WTC11 (cell line): ENCODE data around the gene DDAH2. TPM values are rescaled to one million over a fixed set of nuclear protein-coding genes. Genes with fewer than 3 reads are reported as not detected.

ENCODE experiments used
- ATAC-seq: fragments of 200-7000 bp; cut with Tn5 transposase; 2 replicates; pipeline ENCODE4 v1.10.0; 2021; ENCODE audit warnings: mild to moderate bottlenecking, moderate library complexity
- CTCF ChIA-PET: fragments of 300-600 bp; sonication (Branson Sonifier 250); formaldehyde crosslinking; loops from one replicate; lab custom pipeline; 2021; ENCODE audit warnings: antibody characterized with exemption; lab: Charles Lee
- POLR2A ChIA-PET: fragments of 350-600 bp; sonication (Branson Sonifier 250); formaldehyde crosslinking; loops from one replicate; lab custom pipeline; 2021; ENCODE audit warnings: antibody characterized with exemption; lab: Charles Lee
- DNase-seq: peaks from one replicate; pipeline ENCODE4 v3.0.0; 2021; ENCODE audit warnings: low spot score
- H3K27ac Mint-ChIP-seq: 2 replicates; pipeline ENCODE4 v1.8.0; 2021; ENCODE audit warnings: mixed read lengths
- H3K27me3 Mint-ChIP-seq: 2 replicates; pipeline ENCODE4 v1.8.0; 2021; ENCODE audit warnings: low read depth, mild to moderate bottlenecking, moderate library complexity, mixed read lengths
- H3K36me3 Mint-ChIP-seq: 2 replicates; pipeline ENCODE4 v1.8.0; 2021; ENCODE audit warnings: mixed read lengths
- H3K4me1 Mint-ChIP-seq: 2 replicates; pipeline ENCODE4 v1.8.0; 2022; ENCODE audit warnings: mixed read lengths
- H3K4me3 Mint-ChIP-seq: 2 replicates; pipeline ENCODE4 v1.8.0; 2021; ENCODE audit warnings: mild to moderate bottlenecking, moderate library complexity, mixed read lengths
- H3K9me3 Mint-ChIP-seq: 2 replicates; pipeline ENCODE4 v1.8.0; 2021; ENCODE audit warnings: mixed read lengths
- AFF4 ChIP-seq: sonication (generic); formaldehyde crosslinking; IDR thresholded peaks from 2 replicates; pipeline ENCODE4 v1.8.1; 2023; ENCODE audit warnings: mild to moderate bottlenecking, missing genetic modification reagents, borderline replicate concordance
- CBFB ChIP-seq: sonication (generic); formaldehyde crosslinking; IDR thresholded peaks from 2 replicates; pipeline ENCODE4 v1.8.1; 2022; ENCODE audit warnings: mild to moderate bottlenecking, low read depth, missing genetic modification reagents
- CDX4 ChIP-seq: fragments of 250-450 bp; sonication (Bioruptor Pico); IDR thresholded peaks from 2 replicates; pipeline ENCODE4 v1.9.0; 2021; ENCODE audit warnings: moderate library complexity, mild to moderate bottlenecking, inconsistent platforms, borderline replicate concordance
- CREB1 ChIP-seq: sonication (generic); formaldehyde crosslinking; IDR thresholded peaks from 2 replicates; pipeline ENCODE4 v1.8.0; 2023; ENCODE audit warnings: mild to moderate bottlenecking, missing genetic modification reagents
- ESRRA ChIP-seq: sonication (generic); formaldehyde crosslinking; IDR thresholded peaks from 2 replicates; pipeline ENCODE4 v1.8.1; 2022; ENCODE audit warnings: mild to moderate bottlenecking, missing genetic modification reagents, borderline replicate concordance
- FOXK1 ChIP-seq: sonication (generic); formaldehyde crosslinking; IDR thresholded peaks from 2 replicates; pipeline ENCODE4 v1.8.0; 2022; ENCODE audit warnings: mild to moderate bottlenecking, moderate library complexity, missing genetic modification reagents
- GABPB1 ChIP-seq: sonication (generic); formaldehyde crosslinking; IDR thresholded peaks from 2 replicates; pipeline ENCODE4 v1.8.1; 2023; ENCODE audit warnings: mild to moderate bottlenecking, missing genetic modification reagents
- GRHL2 ChIP-seq: fragments of 250-450 bp; sonication (Bioruptor Pico); IDR thresholded peaks from 2 replicates; pipeline ENCODE4 v1.8.0; 2022; ENCODE audit warnings: mild to moderate bottlenecking, moderate library complexity; ENCODE audit not compliant: insufficient replicate concordance, severe bottlenecking
- IRF2 ChIP-seq: sonication (generic); formaldehyde crosslinking; IDR thresholded peaks from 2 replicates; pipeline ENCODE4 v1.8.0; 2022; ENCODE audit warnings: low read depth, missing genetic modification reagents, borderline replicate concordance
- JAZF1 ChIP-seq: fragments of 250-450 bp; sonication (Bioruptor Pico); IDR thresholded peaks from 2 replicates; pipeline ENCODE4 v1.9.0; 2021; ENCODE audit warnings: moderate library complexity, mild to moderate bottlenecking, inconsistent platforms
- JUN ChIP-seq: sonication (generic); formaldehyde crosslinking; IDR thresholded peaks from 2 replicates; pipeline ENCODE4 v1.8.0; 2023; ENCODE audit warnings: mild to moderate bottlenecking, missing genetic modification reagents
- NFATC4 ChIP-seq: fragments of 250-450 bp; sonication (Bioruptor Pico); IDR thresholded peaks from 2 replicates; pipeline ENCODE4 v1.9.0; 2021; ENCODE audit warnings: mild to moderate bottlenecking
- NFYB ChIP-seq: sonication (generic); formaldehyde crosslinking; conservative IDR thresholded peaks from 2 replicates; pipeline ENCODE4 v1.8.0; 2022; ENCODE audit warnings: low read depth, missing genetic modification reagents
- NR2C2 ChIP-seq: sonication (generic); formaldehyde crosslinking; IDR thresholded peaks from 2 replicates; pipeline ENCODE4 v1.8.0; 2022; ENCODE audit warnings: mild to moderate bottlenecking, missing genetic modification reagents
- OVOL2 ChIP-seq: fragments of 250-450 bp; sonication (Bioruptor Pico); IDR thresholded peaks from 2 replicates; pipeline ENCODE4 v1.9.0; 2021; ENCODE audit warnings: mild to moderate bottlenecking, borderline replicate concordance
- PRRX2 ChIP-seq: fragments of 250-450 bp; sonication (Bioruptor Pico); IDR thresholded peaks from 2 replicates; pipeline ENCODE4 v1.8.0; 2021; ENCODE audit warnings: mild to moderate bottlenecking
- SMAD3 ChIP-seq: sonication (generic); formaldehyde crosslinking; IDR thresholded peaks from 2 replicates; pipeline ENCODE4 v1.8.0; 2022; ENCODE audit warnings: missing genetic modification reagents, mild to moderate bottlenecking, borderline replicate concordance
- ZMAT4 ChIP-seq: fragments of 250-450 bp; sonication (Bioruptor Pico); IDR thresholded peaks from 2 replicates; pipeline ENCODE4 v1.9.0; 2021; ENCODE audit warnings: mild to moderate bottlenecking
- ZNF232 ChIP-seq: sonication (generic); formaldehyde crosslinking; IDR thresholded peaks from 2 replicates; pipeline ENCODE4 v1.8.0; 2022; ENCODE audit warnings: mild to moderate bottlenecking, missing genetic modification reagents
- ZNF281 ChIP-seq: sonication (generic); formaldehyde crosslinking; IDR thresholded peaks from 2 replicates; pipeline ENCODE4 v1.8.0; 2023; ENCODE audit warnings: mild to moderate bottlenecking, missing genetic modification reagents
- ZNF396 ChIP-seq: fragments of 250-450 bp; sonication (Bioruptor Pico); IDR thresholded peaks from 2 replicates; pipeline ENCODE4 v1.8.0; 2021; ENCODE audit warnings: mild to moderate bottlenecking, moderate library complexity, borderline replicate concordance
- total RNA-seq: library from RNA; stranded (reverse); gene quantifications from 3 replicates; pipeline ENCODE4 v1.2.3, GENCODE V29; 2021

DDAH2 gene
- total RNA-seq, 1 experiment from 2014 or later, result 67.3 TPM

GRCh38 chr6:31693535-31693934 is 35.6 kb downstream of the DDAH2 start (continued):
- TF ChIP-seq GABPB1 (CRISPR knock-in tag), result no peak
- TF ChIP-seq CREB1, result no peak
- no peak for TF ChIP-seq PRRX2 (CRISPR knock-in tag)
- TF ChIP-seq GRHL2 (CRISPR knock-in tag), result no peak
- no peak for TF ChIP-seq SMAD3 (CRISPR knock-in tag)
- TF ChIP-seq NFYB (CRISPR knock-in tag), result no peak
- TF ChIP-seq CDX4 (CRISPR knock-in tag), result no peak
- no peak for TF ChIP-seq NFATC4
- no peak for TF ChIP-seq OVOL2

- DNase-seq, result no peak
- Mint-ChIP-seq H3K4me3 (no peak overlapping the region), H3K4me1 (no peaks in the 10 kb centered on the region), H3K27me3 (no peaks in the 10 kb centered on the region), H3K27ac (no peak overlapping the region), H3K9me3 (no peaks in the 10 kb centered on the region), H3K36me3 (peaks cover 21% of the 10 kb centered on the region)
- CTCF ChIA-PET, result no interaction called here
- POLR2A ChIA-PET, result interaction anchor here (0.5 kb wide), 1 partner anchor 112 kb away, joined by 3 read pairs; no protein-coding TSS in a partner anchor
- TF ChIP-seq AFF4, result no peak
- TF ChIP-seq IRF2 (CRISPR knock-in tag), result no peak
- TF ChIP-seq JUN, result no peak
- no peak for TF ChIP-seq NR2C2 (CRISPR knock-in tag)
- ATAC-seq, result no peak
Observed at GRCh38 chr6:31692886-31693285, 36.2 kb downstream of the DDAH2 start.

GRCh38 chr6:31692353-31692752 is 36.7 kb downstream of the DDAH2 start:
- no peak overlapping the region for H3K4me3 Mint-ChIP-seq
- no peaks in the 10 kb centered on the region for H3K4me1 Mint-ChIP-seq
- DNase-seq (no peak), ATAC-seq (no peak)
- ChIA-PET CTCF (no interaction called here), POLR2A (interaction anchor here (0.5 kb wide), 1 partner anchor 112 kb away, joined by 3 read pairs; no protein-coding TSS in a partner anchor)
- no peaks in the 10 kb centered on the region for H3K9me3 Mint-ChIP-seq
- no peak overlapping the region for H3K27ac Mint-ChIP-seq
- peaks cover 23% of the 10 kb centered on the region for H3K36me3 Mint-ChIP-seq
- H3K27me3 Mint-ChIP-seq, result no peaks in the 10 kb centered on the region
- TF ChIP-seq ZNF232 (no peak), ZNF281 (CRISPR knock-in tag) (no peak), ZNF396 (CRISPR knock-in tag) (no peak), ESRRA (CRISPR knock-in tag) (no peak), CBFB (CRISPR knock-in tag) (no peak), JAZF1 (no peak), SMAD3 (CRISPR knock-in tag) (no peak), NFATC4 (no peak), FOXK1 (CRISPR knock-in tag) (no peak), AFF4 (no peak), ZMAT4 (CRISPR knock-in tag) (no peak)
